Keratinocyte (primary cell): ENCODE results near the gene RBP5. TPM values are rescaled to one million over a fixed set of nuclear protein-coding genes. Genes with fewer than 3 reads are reported as not detected.

Source experiments
- DNase-seq: peaks from one replicate; pipeline ENCODE4 v3.0.0-alpha.2; 2011; ENCODE audit warnings: low read depth, missing footprints, low spot score
- FAIRE-seq: peaks from 2 replicates; lab custom pipeline; 2011; peaks lifted over from hg19 to GRCh38; lab: Jason Lieb, UNC
- H2AFZ ChIP-seq: 2 replicates; pipeline ENCODE4 v1.6.0; 2012; ENCODE audit warnings: low read length, control low read depth, inconsistent platforms; ENCODE audit not compliant: control insufficient read depth
- H3K27ac ChIP-seq: 2 replicates; pipeline ENCODE4 v1.5.1; 2011; ENCODE audit warnings: low read length; ENCODE audit not compliant: control insufficient read depth, insufficient read depth
- H3K27me3 ChIP-seq: 3 replicates; pipeline ENCODE4 v1.6.0; 2011; ENCODE audit warnings: low read length; ENCODE audit not compliant: control insufficient read depth, insufficient read depth; ENCODE audit errors: extremely low read depth
- H3K36me3 ChIP-seq, 2 experiments: 2 replicates in 1 of 2; 3 replicates in 1 of 2; pipeline ENCODE4 v1.5.1; 2011; ENCODE audit warnings: low read length in 2 of 2, mild to moderate bottlenecking in 1 of 2; ENCODE audit not compliant: control insufficient read depth in 2 of 2, insufficient read depth in 2 of 2; ENCODE audit errors: extremely low read depth in 1 of 2
- H3K4me1 ChIP-seq: 3 replicates; pipeline ENCODE4 v1.5.1; 2011; ENCODE audit warnings: low read length; ENCODE audit not compliant: control insufficient read depth, insufficient read depth; ENCODE audit errors: extremely low read depth
- H3K4me2 ChIP-seq: 3 replicates; pipeline ENCODE4 v1.6.0; 2011; ENCODE audit warnings: low read depth, low read length; ENCODE audit not compliant: control insufficient read depth, insufficient read depth; ENCODE audit errors: extremely low read depth
- H3K4me3 ChIP-seq, 3 experiments: fragments of 200-600 bp in 1 of 3; sonication (generic) in 1 of 3; 2 replicates in 2 of 3; 3 replicates in 1 of 3; pipeline ENCODE4 v1.5.1; 2011 to 2016; ENCODE audit warnings: low read length in 3 of 3, mild to moderate bottlenecking in 3 of 3, control low read depth in 2 of 3, inconsistent platforms in 1 of 3, low read depth in 1 of 3, mixed read lengths in 1 of 3, mixed run types in 1 of 3, moderate library complexity in 1 of 3; ENCODE audit not compliant: control insufficient read depth in 2 of 3, insufficient read depth in 2 of 3; ENCODE audit errors: extremely low read depth in 1 of 3
- H3K79me2 ChIP-seq: 2 replicates; pipeline ENCODE4 v1.6.0; 2012; ENCODE audit warnings: low read length; ENCODE audit not compliant: control insufficient read depth, insufficient read depth
- H3K9ac ChIP-seq: 3 replicates; pipeline ENCODE4 v1.6.0; 2011; ENCODE audit warnings: low read length; ENCODE audit not compliant: control insufficient read depth, insufficient read depth; ENCODE audit errors: extremely low read depth
- H3K9me1 ChIP-seq: 3 replicates; pipeline ENCODE4 v1.6.0; 2011; ENCODE audit warnings: low read length; ENCODE audit not compliant: control insufficient read depth, insufficient read depth; ENCODE audit errors: extremely low read depth
- H3K9me3 ChIP-seq: 2 replicates; pipeline ENCODE4 v1.5.1; 2012; ENCODE audit warnings: low read depth, low read length; ENCODE audit not compliant: control insufficient read depth
- H4K20me1 ChIP-seq: 3 replicates; pipeline ENCODE4 v1.6.0; 2011; ENCODE audit warnings: low read length; ENCODE audit not compliant: control insufficient read depth, insufficient read depth; ENCODE audit errors: extremely low read depth
- EZH2 ChIP-seq: IDR thresholded peaks from one replicate; pipeline ENCODE4 v1.6.1; 2012; ENCODE audit warnings: inconsistent platforms, mild to moderate bottlenecking, low read length, moderate library complexity
- dilution Hi-C: fragments of 300-500 bp; cut with MboI; formaldehyde crosslinking; loops from one replicate; pipeline ENCODE4 v1.7.0; 2020; ENCODE audit warnings: low sequenced_read_pairs; ENCODE audit not compliant: extremely low pct_ligation_motif_present
- polyA plus RNA-seq, 5 experiments: library from polyadenylated mRNA; depleted of rRNA in 3 of 5; stranded (reverse) in 3 of 5; stranded (forward) in 1 of 5; unstranded in 1 of 5; fragments of >200 nt; gene quantifications; 1 replicate in 1 of 5; 2 replicates in 3 of 5; 3 replicates in 1 of 5; pipeline versions ENCODE4 v1.2.1 to v1.2.3, GENCODE V29; 2011 to 2012; ENCODE audit warnings: missing spikeins in 2 of 5, low read depth in 1 of 5, low replicate concordance in 1 of 5
- TF ChIP-seq, protein P1 (sequence below), 3 experiments: IDR thresholded peaks in 1 of 3; conservative IDR thresholded peaks in 1 of 3; optimal IDR thresholded peaks in 1 of 3; 2 replicates in 2 of 3; 3 replicates in 1 of 3; pipeline versions ENCODE3 to v1.5.1; 2011; ENCODE audit warnings: low read length in 3 of 3, mild to moderate bottlenecking in 3 of 3, moderate library complexity in 2 of 3, control low read depth in 1 of 3, inconsistent platforms in 1 of 3; ENCODE audit not compliant: insufficient read depth in 2 of 3; ENCODE audit errors: extremely low read depth in 1 of 3

RBP5 gene
- polyA plus RNA-seq, 1 donor (not counting 4 experiments of a cell fraction or from before 2014, with no cell fraction given) = not detected

DNA sequence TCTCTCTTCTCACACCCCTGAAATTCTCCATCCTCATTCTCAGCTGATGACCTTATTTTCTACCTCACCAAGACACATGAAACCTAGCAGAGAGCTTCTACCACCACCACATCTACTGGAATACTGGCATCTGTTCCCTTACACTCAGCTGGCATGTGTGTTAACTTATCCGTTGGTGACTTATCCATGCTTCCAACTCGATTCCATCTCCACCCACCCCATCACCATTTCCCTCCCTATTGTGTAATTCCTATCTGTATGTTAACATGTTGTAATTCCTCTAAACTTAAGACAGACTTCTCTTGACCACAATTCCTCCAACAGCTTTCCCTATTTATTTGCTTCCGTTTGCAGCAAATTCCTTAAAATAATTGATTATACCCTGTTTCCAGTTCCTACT, 52.8 kb downstream of the RBP5 start:
- FAIRE-seq = no peak
- H4K20me1 ChIP-seq = no peaks in the 10 kb centered on the region
- DNase-seq = no peak
- no peaks in the 10 kb centered on the region for H3K9me1 ChIP-seq
- H3K9ac ChIP-seq = no peak overlapping the region
- no peak for TF ChIP-seq EZH2
- TF ChIP-seq, protein P1, sequence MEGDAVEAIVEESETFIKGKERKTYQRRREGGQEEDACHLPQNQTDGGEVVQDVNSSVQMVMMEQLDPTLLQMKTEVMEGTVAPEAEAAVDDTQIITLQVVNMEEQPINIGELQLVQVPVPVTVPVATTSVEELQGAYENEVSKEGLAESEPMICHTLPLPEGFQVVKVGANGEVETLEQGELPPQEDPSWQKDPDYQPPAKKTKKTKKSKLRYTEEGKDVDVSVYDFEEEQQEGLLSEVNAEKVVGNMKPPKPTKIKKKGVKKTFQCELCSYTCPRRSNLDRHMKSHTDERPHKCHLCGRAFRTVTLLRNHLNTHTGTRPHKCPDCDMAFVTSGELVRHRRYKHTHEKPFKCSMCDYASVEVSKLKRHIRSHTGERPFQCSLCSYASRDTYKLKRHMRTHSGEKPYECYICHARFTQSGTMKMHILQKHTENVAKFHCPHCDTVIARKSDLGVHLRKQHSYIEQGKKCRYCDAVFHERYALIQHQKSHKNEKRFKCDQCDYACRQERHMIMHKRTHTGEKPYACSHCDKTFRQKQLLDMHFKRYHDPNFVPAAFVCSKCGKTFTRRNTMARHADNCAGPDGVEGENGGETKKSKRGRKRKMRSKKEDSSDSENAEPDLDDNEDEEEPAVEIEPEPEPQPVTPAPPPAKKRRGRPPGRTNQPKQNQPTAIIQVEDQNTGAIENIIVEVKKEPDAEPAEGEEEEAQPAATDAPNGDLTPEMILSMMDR (optimal IDR thresholded peaks at IDR 0.05 in 1 of 3, IDR thresholded peaks at IDR 0.05 in 1 of 3, conservative IDR thresholded peaks at IDR 0.05 in 1 of 3; ENCODE audit: extremely low read depth in 1 of 3, insufficient read depth in 2 of 3, low read length in 3 of 3) = no peak
- H3K4me3 ChIP-seq = no peak overlapping the region
- dilution Hi-C loops = no loop called here
- H3K27me3 ChIP-seq = no peaks in the 10 kb centered on the region
- H3K79me2 ChIP-seq = no peaks in the 10 kb centered on the region
- H3K4me2 ChIP-seq = no peak overlapping the region
- peaks cover 19% of the 10 kb centered on the region for H3K4me1 ChIP-seq
- no peaks in the 10 kb centered on the region for H3K9me3 ChIP-seq
- no peak overlapping the region for H3K27ac ChIP-seq
- H3K36me3 ChIP-seq = no peaks in the 10 kb centered on the region
- H2AFZ ChIP-seq = no peak overlapping the region

DNA sequence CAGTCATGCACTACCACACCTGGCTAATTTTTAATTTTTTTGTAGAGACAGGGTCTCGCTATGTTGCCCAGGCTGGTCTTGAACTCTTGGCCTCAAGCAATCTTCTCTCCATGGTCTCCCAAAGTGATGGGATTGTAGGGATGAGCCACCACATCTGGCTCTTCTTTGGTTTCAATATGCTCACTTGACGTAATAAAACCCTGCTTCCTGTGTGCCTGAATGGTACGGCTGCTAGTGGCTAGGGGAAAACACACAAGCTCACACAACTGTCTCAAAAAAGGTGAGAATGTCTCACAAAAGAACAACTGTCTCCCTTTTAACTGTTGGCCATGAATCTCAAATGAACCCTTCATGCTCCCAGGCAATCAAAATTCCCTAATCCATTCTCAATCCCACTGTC, 53.2 kb downstream of the RBP5 start:
- no peak overlapping the region for H2AFZ ChIP-seq
- H3K4me3 ChIP-seq = no peak overlapping the region
- no peak overlapping the region for H3K27ac ChIP-seq
- no peaks in the 10 kb centered on the region for H3K79me2 ChIP-seq
- no peaks in the 10 kb centered on the region for H3K27me3 ChIP-seq
- TF ChIP-seq EZH2 = no peak
- TF ChIP-seq, protein P1 (optimal IDR thresholded peaks at IDR 0.05 in 1 of 3, IDR thresholded peaks at IDR 0.05 in 1 of 3, conservative IDR thresholded peaks at IDR 0.05 in 1 of 3; ENCODE audit: extremely low read depth in 1 of 3, insufficient read depth in 2 of 3, low read length in 3 of 3) = no peak
- H3K9me3 ChIP-seq = no peaks in the 10 kb centered on the region
- no peak overlapping the region for H3K4me2 ChIP-seq
- FAIRE-seq (no peak), DNase-seq (no peak)
- peaks cover 18% of the 10 kb centered on the region for H3K4me1 ChIP-seq
- no peaks in the 10 kb centered on the region for H3K9me1 ChIP-seq
- no peaks in the 10 kb centered on the region for H4K20me1 ChIP-seq
- dilution Hi-C loops = no loop called here
- H3K9ac ChIP-seq = no peak overlapping the region
- H3K36me3 ChIP-seq = no peaks in the 10 kb centered on the region
